Measurements from ENCODE around the gene SLC6A13. TPM values are rescaled to one million over a fixed set of nuclear protein-coding genes. Genes with fewer than 3 reads are reported as not detected.
"Not testable (repeated sequence)": the region's sequence is repeated elsewhere in the genome, so short reads cannot be mapped to it uniquely, and the experiment has no call there.

The SLC6A13 gene
- total RNA-seq, 1 donor from 2014 or later = not detected

DNA sequence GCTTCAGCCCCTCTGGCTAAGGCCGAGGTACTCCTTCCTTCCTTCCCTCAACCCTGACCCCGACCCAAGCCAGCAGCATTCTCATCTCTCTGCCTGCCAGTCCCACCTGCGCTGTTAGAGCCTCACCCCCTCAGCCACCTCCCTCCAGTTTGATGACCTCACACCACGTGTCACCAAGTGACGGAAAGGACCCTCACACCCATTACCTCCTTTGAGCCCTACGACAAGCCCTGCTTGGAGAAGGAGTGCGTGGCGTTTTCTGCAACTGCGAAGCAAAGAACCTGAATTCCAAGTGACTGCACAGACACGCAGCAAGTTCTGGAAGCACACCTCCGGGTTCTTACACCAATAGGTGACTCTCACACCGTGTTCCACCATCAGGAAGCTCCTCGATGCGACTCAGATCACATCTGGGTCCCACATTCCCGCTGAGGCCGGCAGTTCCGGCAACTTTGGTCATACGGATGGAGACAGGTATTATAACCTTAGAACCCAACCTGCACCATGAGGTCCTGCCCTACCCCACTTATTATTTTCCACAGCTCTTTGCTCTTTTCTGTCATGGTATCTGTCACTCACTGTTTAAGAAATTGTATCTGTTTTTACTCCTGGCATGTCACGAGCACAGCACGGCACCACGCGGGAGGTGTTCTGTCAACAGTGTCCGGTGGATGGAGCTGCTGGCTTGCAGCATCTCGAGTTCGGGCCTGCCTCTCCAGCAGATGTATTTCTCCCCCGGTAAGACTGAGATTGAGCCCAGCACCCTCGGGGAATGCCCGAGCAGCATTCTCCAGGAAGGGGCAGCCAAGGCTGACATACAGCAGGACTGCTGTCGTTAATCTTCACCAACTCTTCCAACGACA lies 43.7 kb downstream of the SLC6A13 start:
- Histone ChIP-seq H3K36me3 (no peaks in the 10 kb centered on the region), H3K9me3 (no peaks in the 10 kb centered on the region), H3K27ac (no peak overlapping the region), H3K4me3 (no peak overlapping the region), H3K4me1 (no peaks in the 10 kb centered on the region), H3K27me3 (no peaks in the 10 kb centered on the region)
- no peak for DNase-seq (ENCODE audit: low spot score in 2 of 2)
- intact Hi-C loops (cut with DNase I) = no loop called here
- TF ChIP-seq CTCF (IDR thresholded peaks at IDR 0.05) = no peak

DNA sequence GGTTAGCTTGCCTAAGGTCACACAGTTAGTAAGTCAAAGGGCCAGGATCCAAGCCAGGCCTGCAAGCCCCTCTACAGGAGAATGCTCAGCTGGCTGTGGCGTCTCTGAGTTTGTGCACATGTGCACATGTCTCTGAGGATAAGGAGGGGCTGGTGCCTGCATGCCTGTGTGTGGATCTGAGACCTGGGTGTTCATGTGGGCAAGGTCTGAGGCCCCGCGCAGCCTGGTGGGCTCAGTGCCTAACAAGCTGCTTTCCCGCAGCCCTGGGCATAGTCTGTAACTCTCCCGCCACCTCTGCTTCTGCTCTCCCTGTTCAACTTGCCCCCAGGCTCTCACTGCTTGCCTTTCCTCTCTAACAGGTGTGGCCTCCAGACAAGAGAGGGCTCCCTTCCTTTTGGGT lies 44.4 kb downstream of the SLC6A13 start:
- DNase-seq (ENCODE audit: low spot score in 2 of 2) = no peak
- H3K36me3 ChIP-seq = no peaks in the 10 kb centered on the region

GRCh38 chr12:217029-217428 lies 45.6 kb downstream of the SLC6A13 start:
- H3K9me3 ChIP-seq; H3K4me1 ChIP-seq; H3K4me3 ChIP-seq; DNase-seq (ENCODE audit: low spot score in 2 of 2); intact Hi-C loops (cut with DNase I); H3K36me3 ChIP-seq; H3K27ac ChIP-seq; H3K27me3 ChIP-seq: not testable (repeated sequence)

More for the DNA sequence above, 44.4 kb downstream of the SLC6A13 start:
- H3K27me3 ChIP-seq = no peaks in the 10 kb centered on the region
- intact Hi-C loops (cut with DNase I) = no loop called here
- TF ChIP-seq CTCF (IDR thresholded peaks at IDR 0.05) = no peak
- no peaks in the 10 kb centered on the region for H3K4me1 ChIP-seq
- H3K9me3 ChIP-seq = no peaks in the 10 kb centered on the region
- H3K4me3 ChIP-seq = no peak overlapping the region
- no peak overlapping the region for H3K27ac ChIP-seq

GRCh38 chr12:215116-215515 lies 47.5 kb downstream of the SLC6A13 start:
- no peak for DNase-seq (ENCODE audit: low spot score in 2 of 2)
- Histone ChIP-seq H3K27me3 (no peaks in the 10 kb centered on the region), H3K4me3 (no peak overlapping the region), H3K27ac (no peak overlapping the region), H3K9me3 (no peaks in the 10 kb centered on the region), H3K36me3 (no peaks in the 10 kb centered on the region), H3K4me1 (no peaks in the 10 kb centered on the region)
- intact Hi-C loops (cut with DNase I) = no loop called here
- TF ChIP-seq CTCF (IDR thresholded peaks at IDR 0.05) = no peak

GRCh38 chr12:214003-214741 lies 48.5 kb downstream of the SLC6A13 start, which contains the start of gene SLC6A12:
TSS of gene SLC6A12 (minus strand) at chr12:214157. CDS start at chr12:209986, 4,171 bp downstream.
- DNase-seq (ENCODE audit: low spot score in 2 of 2) = no peak
- Histone ChIP-seq H3K9me3 (no peaks in the 10 kb centered on the region), H3K36me3 (no peaks in the 10 kb centered on the region), H3K4me1 (no peaks in the 10 kb centered on the region), H3K4me3 (peak within 1 kb of the TSS in 1 of 2 donors; percentile 8), H3K27me3 (no peaks in the 10 kb centered on the region), H3K27ac (no peak within 1 kb of the TSS)
- intact Hi-C loops (cut with DNase I) = no loop called here
- no peak for TF ChIP-seq CTCF (IDR thresholded peaks at IDR 0.05)

- intact Hi-C loops (cut with DNase I) = no loop called here
- Histone ChIP-seq H3K4me1 (no peaks in the 10 kb centered on the region), H3K9me3 (no peaks in the 10 kb centered on the region), H3K36me3 (no peaks in the 10 kb centered on the region), H3K27me3 (no peaks in the 10 kb centered on the region), H3K4me3 (peak overlapping the region in 1 of 2 donors; percentile 8), H3K27ac (no peak overlapping the region)
- no peak for DNase-seq (ENCODE audit: low spot score in 2 of 2)
- no peak for TF ChIP-seq CTCF (IDR thresholded peaks at IDR 0.05)
These were observed 49.1 kb downstream of the SLC6A13 start for GRCh38 chr12:213527-213932.
